ENCODE measurements around the gene TFAM. TPM values are rescaled to one million over a fixed set of nuclear protein-coding genes. Genes with fewer than 3 reads are reported as not detected.

Gene TFAM
- total RNA-seq, 1 donor from 2014 or later, result 43.4 TPM

DNA sequence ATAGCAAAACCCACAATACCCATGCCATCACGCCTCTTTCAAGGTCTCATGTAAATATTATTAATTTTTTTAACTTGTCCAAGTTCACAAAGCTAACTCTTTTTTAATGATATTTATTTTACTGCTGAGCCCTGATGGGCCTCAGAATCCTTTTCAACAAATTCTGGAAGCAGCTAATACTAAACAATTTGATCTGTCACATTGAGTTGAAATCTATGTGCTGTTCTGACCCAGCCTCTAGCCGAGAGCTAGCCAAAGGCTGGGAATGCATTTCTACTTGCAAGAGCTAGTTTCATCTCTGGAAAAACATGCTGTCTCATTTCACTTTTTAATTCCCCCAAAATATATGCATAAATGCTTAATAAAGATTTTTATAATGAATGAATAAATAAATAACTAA is 47.9 kb downstream of the TFAM start:
- no peak for DNase-seq (ENCODE audit: low read depth)
- no peak overlapping the region for H3K4me3 ChIP-seq (ENCODE audit: low read depth, low read length)
- TF ChIP-seq, protein P1, sequence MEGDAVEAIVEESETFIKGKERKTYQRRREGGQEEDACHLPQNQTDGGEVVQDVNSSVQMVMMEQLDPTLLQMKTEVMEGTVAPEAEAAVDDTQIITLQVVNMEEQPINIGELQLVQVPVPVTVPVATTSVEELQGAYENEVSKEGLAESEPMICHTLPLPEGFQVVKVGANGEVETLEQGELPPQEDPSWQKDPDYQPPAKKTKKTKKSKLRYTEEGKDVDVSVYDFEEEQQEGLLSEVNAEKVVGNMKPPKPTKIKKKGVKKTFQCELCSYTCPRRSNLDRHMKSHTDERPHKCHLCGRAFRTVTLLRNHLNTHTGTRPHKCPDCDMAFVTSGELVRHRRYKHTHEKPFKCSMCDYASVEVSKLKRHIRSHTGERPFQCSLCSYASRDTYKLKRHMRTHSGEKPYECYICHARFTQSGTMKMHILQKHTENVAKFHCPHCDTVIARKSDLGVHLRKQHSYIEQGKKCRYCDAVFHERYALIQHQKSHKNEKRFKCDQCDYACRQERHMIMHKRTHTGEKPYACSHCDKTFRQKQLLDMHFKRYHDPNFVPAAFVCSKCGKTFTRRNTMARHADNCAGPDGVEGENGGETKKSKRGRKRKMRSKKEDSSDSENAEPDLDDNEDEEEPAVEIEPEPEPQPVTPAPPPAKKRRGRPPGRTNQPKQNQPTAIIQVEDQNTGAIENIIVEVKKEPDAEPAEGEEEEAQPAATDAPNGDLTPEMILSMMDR (conservative IDR thresholded peaks at IDR 0.05; ENCODE audit: low read depth, low read length), result no peak

DNA sequence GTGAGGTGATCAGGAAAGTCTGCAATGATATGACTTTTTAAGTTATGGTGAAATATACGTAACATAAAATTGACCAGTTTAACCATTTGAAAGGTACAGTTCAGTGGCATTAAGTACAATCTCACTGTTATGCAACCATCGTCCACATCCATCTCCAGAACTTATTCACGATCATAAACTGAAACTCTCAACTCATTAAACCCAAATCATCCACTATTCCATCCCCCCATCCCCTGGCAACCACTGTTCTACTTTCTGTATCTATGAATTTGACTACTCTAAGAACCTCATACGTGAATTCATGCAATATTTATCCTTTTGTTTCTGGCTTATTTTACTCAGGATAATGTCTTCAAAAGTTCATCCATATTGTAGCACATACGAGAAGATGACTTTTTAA is 48.4 kb downstream of the TFAM start:
- TF ChIP-seq, protein P1 (conservative IDR thresholded peaks at IDR 0.05; ENCODE audit: low read depth, low read length), result no peak
- no peak for DNase-seq (ENCODE audit: low read depth)
- H3K4me3 ChIP-seq (ENCODE audit: low read depth, low read length), result no peak overlapping the region

DNA sequence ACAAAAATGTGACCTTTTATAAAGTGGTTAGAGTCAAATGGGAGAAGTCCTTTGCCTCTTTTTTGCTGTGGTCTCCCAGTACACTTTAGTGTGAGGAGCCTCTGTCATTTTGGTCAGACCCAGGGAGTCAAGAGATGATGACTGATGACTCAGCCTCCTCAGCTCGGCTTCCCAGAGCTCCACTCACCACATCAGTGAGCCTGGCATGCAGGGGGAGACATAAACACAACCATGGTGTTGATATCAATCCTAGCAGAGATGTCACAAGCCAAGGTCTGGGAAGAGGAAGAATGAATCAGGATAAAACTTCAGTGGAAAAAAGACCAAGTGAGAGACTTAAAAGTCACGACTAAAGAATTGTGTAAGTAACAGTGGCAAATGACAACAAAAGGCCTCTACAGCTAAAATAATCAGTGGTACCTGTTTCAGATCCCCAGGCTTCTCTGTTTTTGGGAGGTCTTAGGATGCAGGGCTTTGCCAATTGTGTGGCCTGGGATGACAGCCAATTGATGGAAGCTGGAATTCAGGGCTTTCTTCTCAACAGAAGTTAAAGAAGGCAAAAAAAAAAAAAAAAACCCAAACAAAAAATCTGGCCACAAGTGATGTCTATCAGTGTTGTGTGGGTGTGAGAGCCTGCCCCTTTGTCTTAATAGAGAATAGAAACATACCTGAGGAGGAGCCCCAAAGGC is 50.2 kb downstream of the TFAM start:
- TF ChIP-seq, protein P1 (conservative IDR thresholded peaks at IDR 0.05; ENCODE audit: low read depth, low read length), result peak; percentile 46
- H3K4me3 ChIP-seq (ENCODE audit: low read depth, low read length), result no peak overlapping the region
- peak; percentile 98 for DNase-seq (ENCODE audit: low read depth)

DNA sequence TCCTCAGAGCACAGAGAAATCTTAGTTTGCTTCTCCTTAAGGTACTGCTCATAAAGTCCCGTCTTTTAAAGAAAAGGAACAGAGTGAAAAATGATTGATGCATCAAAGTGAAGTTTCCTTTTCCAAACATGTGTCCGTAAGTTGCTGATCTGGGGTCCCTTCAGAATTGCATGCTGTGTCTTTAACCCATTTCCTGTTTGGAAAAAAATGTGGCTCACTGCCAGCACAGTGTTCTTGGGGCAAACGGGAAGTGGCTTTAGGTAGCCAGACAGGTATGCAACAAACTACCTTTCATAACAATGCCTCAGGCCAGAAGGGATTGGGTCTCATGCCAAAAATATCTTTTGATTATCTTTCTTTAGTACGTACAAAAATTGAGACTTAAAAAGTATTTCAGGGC is 50.9 kb downstream of the TFAM start:
- no peak overlapping the region for H3K4me3 ChIP-seq (ENCODE audit: low read depth, low read length)
- DNase-seq (ENCODE audit: low read depth), result peak; percentile 73

DNA sequence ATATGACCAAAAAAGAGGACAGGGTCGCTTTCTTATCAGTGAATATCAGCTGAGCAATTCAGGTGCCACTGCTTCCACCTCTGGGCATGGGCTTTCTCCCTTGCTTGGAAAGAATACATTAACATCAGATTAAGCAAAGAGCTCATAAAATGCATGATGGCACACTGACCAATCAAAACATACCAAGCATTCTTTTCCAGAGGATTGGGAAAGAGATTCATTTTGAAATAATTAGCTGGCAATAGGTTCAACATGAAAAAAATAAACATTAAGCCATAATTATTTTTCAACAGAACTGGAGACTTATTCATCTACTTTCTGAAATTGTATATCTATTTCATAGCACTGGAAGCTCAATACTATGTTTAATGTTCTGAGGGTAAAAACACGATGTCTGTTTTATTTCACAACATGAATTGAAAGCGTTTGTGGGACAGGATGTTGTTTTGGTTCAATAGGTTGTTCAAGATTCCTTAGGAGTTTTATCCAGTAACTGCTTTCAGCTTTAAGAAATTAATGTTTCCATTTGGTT is 53.2 kb downstream of the TFAM start:
- peak; percentile 93 for DNase-seq (ENCODE audit: low read depth)
- TF ChIP-seq, protein P1 (conservative IDR thresholded peaks at IDR 0.05; ENCODE audit: low read depth, low read length), result no peak

More for the DNA sequence above, 50.9 kb downstream of the TFAM start:
- TF ChIP-seq, protein P1 (conservative IDR thresholded peaks at IDR 0.05; ENCODE audit: low read depth, low read length), result no peak

DNA sequence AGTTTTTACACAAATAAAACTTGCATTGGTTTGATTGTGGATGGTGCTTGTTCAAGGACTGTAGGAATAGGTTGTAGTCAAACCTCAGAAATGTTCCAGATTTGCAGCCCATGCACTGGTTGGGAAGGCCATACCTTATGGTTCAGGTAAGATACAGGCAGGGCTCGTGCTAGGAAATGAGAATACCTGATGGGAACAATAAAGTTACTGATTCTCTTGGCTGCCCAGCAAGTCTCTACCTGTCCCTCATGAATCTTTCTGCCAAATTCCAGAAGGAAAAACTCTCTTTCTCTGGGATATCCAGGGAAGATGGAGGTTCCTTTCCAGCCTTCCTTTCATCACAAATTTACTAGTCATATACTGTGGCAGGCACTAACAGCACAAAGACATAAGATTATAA is 53.8 kb downstream of the TFAM start:
- DNase-seq (ENCODE audit: low read depth), result no peak
- TF ChIP-seq, protein P1 (conservative IDR thresholded peaks at IDR 0.05; ENCODE audit: low read depth, low read length), result no peak
- no peak overlapping the region for H3K4me3 ChIP-seq (ENCODE audit: low read depth, low read length)

More for the DNA sequence above, 53.2 kb downstream of the TFAM start:
- H3K4me3 ChIP-seq (ENCODE audit: low read depth, low read length), result no peak overlapping the region
